ENCODE data around the gene GNAS. TPM values are rescaled to one million over a fixed set of nuclear protein-coding genes. Genes with fewer than 3 reads are reported as not detected.

GNAS gene
- total RNA-seq, 4 donors from 2014 or later, result 679 to 875 (median 782) TPM

DNA sequence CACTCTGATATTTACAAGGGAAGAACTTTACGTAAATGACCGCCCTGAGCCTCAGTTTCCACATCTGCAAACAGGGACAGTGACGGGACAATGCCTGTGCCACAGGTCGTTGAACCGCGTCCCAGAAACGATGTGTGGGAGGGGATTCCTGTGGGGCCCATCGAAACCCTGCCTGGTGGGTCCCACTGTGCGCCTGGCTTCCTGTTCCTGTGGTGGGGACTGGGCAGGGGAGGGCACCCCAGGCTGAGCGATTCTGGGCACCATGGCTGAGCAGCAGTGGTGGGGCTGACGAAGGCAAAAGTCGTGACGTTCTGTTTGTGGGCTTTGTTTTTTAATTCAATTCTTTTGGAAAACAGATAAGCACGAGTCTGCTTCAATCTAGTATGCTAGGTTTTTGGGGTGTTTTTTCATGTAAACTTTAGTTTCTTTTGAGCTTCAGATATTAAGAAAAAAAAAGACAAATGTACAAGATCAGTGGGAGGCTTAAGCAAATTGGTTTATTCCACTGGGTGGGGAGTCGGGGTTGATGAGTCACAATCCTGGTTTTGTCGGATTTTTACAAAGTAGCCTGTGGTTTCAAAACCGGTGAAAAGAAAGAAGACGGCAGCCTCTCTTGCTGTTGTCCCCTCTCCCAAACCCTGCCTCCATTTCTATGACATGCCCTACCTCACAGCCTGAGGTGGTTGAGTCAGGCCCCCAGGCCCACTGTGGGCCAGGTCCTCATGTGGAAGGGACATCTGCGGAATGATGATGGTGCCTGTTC lies 42.2 kb upstream of the GNAS start:
- Histone ChIP-seq H3K4me1 (peaks cover 0 to 7% (median 6%) of the 10 kb centered on the region in 4 donors), H3K27me3 (peaks cover 0 to 17% (median 0%) of the 10 kb centered on the region in 4 donors), H3K27ac (replicated peaks in 1 of 4) (no peak overlapping the region), H3K9me3 (no peaks in the 10 kb centered on the region), H3K4me3 (no peak overlapping the region), H3K36me3 (no peaks in the 10 kb centered on the region)
- TF ChIP-seq, protein P1, sequence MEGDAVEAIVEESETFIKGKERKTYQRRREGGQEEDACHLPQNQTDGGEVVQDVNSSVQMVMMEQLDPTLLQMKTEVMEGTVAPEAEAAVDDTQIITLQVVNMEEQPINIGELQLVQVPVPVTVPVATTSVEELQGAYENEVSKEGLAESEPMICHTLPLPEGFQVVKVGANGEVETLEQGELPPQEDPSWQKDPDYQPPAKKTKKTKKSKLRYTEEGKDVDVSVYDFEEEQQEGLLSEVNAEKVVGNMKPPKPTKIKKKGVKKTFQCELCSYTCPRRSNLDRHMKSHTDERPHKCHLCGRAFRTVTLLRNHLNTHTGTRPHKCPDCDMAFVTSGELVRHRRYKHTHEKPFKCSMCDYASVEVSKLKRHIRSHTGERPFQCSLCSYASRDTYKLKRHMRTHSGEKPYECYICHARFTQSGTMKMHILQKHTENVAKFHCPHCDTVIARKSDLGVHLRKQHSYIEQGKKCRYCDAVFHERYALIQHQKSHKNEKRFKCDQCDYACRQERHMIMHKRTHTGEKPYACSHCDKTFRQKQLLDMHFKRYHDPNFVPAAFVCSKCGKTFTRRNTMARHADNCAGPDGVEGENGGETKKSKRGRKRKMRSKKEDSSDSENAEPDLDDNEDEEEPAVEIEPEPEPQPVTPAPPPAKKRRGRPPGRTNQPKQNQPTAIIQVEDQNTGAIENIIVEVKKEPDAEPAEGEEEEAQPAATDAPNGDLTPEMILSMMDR (IDR thresholded peaks at IDR 0.05), result no peak
- TF ChIP-seq EP300 (IDR thresholded peaks at IDR 0.05) (no peak), POLR2A (IDR thresholded peaks at IDR 0.05; ENCODE audit: low read depth) (no peak), POLR2AphosphoS5 (IDR thresholded peaks at IDR 0.05) (no peak)
- intact Hi-C loops (cut with DNase I), result no loop called here
- DNase-seq (ENCODE audit: extremely low spot score), result no peak
- WGBS, result 90% methylated on average over 19 of the region's 19 CpGs

DNA sequence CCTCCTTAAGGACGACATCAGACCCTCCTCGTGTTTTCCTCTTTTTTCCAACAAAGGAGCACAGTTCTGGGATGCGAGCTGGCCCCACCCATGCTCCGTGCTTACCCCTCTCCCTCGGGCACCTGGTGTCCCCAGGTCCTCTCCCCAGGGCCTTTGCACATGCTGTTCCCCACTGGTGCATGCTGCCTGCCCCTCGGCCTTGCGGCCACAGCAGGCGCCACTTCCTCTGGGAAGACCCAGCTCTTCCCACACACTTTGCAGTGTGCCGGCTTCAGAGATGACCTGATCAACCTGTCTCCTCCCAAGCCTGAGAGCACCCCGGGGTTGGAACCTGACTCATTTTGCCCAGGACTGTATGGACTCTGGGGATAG lies 41.7 kb upstream of the GNAS start:
- H3K4me1 ChIP-seq, result peaks cover 0 to 7% (median 6%) of the 10 kb centered on the region in 4 donors
- no peak overlapping the region for H3K4me3 ChIP-seq
- 89% methylated on average over 10 of the region's 10 CpGs for WGBS
- TF ChIP-seq, protein P1 (IDR thresholded peaks at IDR 0.05), result no peak
- TF ChIP-seq POLR2AphosphoS5 (IDR thresholded peaks at IDR 0.05) (no peak), POLR2A (IDR thresholded peaks at IDR 0.05; ENCODE audit: low read depth) (no peak), EP300 (IDR thresholded peaks at IDR 0.05) (no peak)
- no peaks in the 10 kb centered on the region for H3K9me3 ChIP-seq
- peaks cover 0 to 17% (median 0%) of the 10 kb centered on the region in 4 donors for H3K27me3 ChIP-seq
- no peak for DNase-seq (ENCODE audit: extremely low spot score)
- no peaks in the 10 kb centered on the region for H3K36me3 ChIP-seq
- intact Hi-C loops (cut with DNase I), result no loop called here
- H3K27ac ChIP-seq (replicated peaks in 1 of 4), result no peak overlapping the region

DNA sequence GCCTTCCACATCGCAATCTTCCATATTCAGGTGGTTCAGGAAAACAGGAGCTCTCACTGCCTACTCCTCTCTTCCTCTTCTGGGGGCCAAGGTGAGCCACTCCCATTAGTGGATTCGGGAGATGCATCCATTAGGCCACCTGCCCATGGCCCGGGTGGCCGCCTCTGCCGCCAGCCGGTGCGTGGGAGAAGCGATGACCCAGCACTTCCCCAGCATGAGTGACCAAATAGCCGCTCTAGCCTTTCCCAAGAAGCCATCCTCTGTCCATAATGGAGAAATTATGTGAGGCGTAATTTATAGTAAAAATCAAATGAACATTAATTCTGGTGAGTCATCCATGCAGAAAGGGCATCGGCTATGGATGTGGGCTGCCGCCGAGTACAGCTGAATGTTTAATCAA lies 41.2 kb upstream of the GNAS start:
- intact Hi-C loops (cut with DNase I), result no loop called here
- TF ChIP-seq, protein P1 (IDR thresholded peaks at IDR 0.05), result no peak
- no peak for TF ChIP-seq POLR2AphosphoS5 (IDR thresholded peaks at IDR 0.05)
- no peak for TF ChIP-seq EP300 (IDR thresholded peaks at IDR 0.05)
- Histone ChIP-seq H3K27me3 (peaks cover 0 to 17% (median 0%) of the 10 kb centered on the region in 4 donors), H3K4me1 (peaks cover 0 to 7% (median 6%) of the 10 kb centered on the region in 4 donors), H3K9me3 (no peaks in the 10 kb centered on the region), H3K27ac (replicated peaks in 1 of 4) (no peak overlapping the region), H3K36me3 (no peaks in the 10 kb centered on the region), H3K4me3 (no peak overlapping the region)
- DNase-seq (ENCODE audit: extremely low spot score), result no peak
- 67% methylated on average over 13 of the region's 13 CpGs for WGBS

- peaks cover 0 to 7% (median 6%) of the 10 kb centered on the region in 4 donors for H3K4me1 ChIP-seq
- H3K27me3 ChIP-seq, result peaks cover 0 to 17% (median 0%) of the 10 kb centered on the region in 4 donors
- H3K9me3 ChIP-seq, result no peaks in the 10 kb centered on the region
- WGBS, result 95% methylated on average over 8 of the region's 8 CpGs
- no peak overlapping the region for H3K27ac ChIP-seq (replicated peaks in 1 of 4)
- DNase-seq (ENCODE audit: extremely low spot score), result no peak
- H3K36me3 ChIP-seq, result no peaks in the 10 kb centered on the region
- H3K4me3 ChIP-seq, result no peak overlapping the region
- TF ChIP-seq, protein P1 (IDR thresholded peaks at IDR 0.05), result no peak
- TF ChIP-seq EP300 (IDR thresholded peaks at IDR 0.05), result no peak
- TF ChIP-seq POLR2A (IDR thresholded peaks at IDR 0.05; ENCODE audit: low read depth), result no peak
- no peak for TF ChIP-seq POLR2AphosphoS5 (IDR thresholded peaks at IDR 0.05)
- intact Hi-C loops (cut with DNase I), result no loop called here
Measured at GRCh38 chr20:58813369-58813768, 39.1 kb upstream of the GNAS start.
